A549 (cell line): ENCODE results near the gene MIX23.

Source experiments
- CEBPB ChIP-seq, 2 experiments: fragments of >200 bp in 1 of 2; sonication (Bioruptor Twin) in 1 of 2; formaldehyde crosslinking in 1 of 2; IDR thresholded peaks; 2 replicates each; pipeline ENCODE4 v1.6.1; 2012 to 2016
- CTCF ChIP-seq: fragments of >200 bp; sonication (Bioruptor Twin); formaldehyde crosslinking; IDR thresholded peaks from 3 replicates; pipeline ENCODE4 v1.5.1; 2016
- EP300 ChIP-seq, 2 experiments: fragments of >200 bp; sonication (Bioruptor Twin); formaldehyde crosslinking; IDR thresholded peaks; 2 replicates in 1 of 2; 3 replicates in 1 of 2; pipeline ENCODE4 v1.6.1; 2016 to 2017
- RFX5 ChIP-seq: fragments of 450-650 bp; IDR thresholded peaks from 2 replicates; pipeline ENCODE4 v1.7.1; 2014; ENCODE audit warnings: antibody characterized with exemption, mild to moderate bottlenecking, moderate library complexity
- RNF2 ChIP-seq: fragments of 200-600 bp; sonication (generic); IDR thresholded peaks from 2 replicates; pipeline ENCODE4 v1.6.1; 2016; ENCODE audit warnings: low read depth, mild to moderate bottlenecking, antibody characterized with exemption, moderate library complexity, borderline replicate concordance
- SMC3 ChIP-seq: fragments of >200 bp; sonication (Bioruptor Twin); formaldehyde crosslinking; IDR thresholded peaks from 3 replicates; pipeline ENCODE4 v1.6.1; 2018; ENCODE audit warnings: inconsistent platforms
- ZFP36 ChIP-seq: fragments of 450-650 bp; IDR thresholded peaks from 2 replicates; pipeline ENCODE4 v1.6.1; 2014; ENCODE audit warnings: borderline replicate concordance; ENCODE audit not compliant: partially characterized antibody

DNA sequence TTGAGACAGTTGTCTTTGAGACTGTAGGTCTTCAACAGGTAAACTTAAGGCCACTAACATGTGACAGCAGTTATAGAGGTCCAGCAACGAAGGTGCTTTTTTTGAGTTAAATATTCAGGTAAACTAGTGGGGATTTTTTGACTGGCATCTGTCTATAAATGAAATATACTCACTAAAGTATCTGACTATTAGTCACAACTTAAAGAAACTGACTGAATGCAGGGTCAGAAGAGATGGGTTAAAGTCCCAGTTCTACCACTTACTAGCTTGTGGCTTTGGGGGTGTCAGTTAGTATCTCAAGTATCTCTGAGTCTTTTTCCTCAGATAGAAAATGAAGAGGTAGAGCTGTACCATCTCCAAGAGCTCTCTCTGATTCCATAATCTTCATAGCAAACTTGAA lies 18.0 kb downstream of the MIX23 start:
- no peak for TF ChIP-seq CTCF
- no peak for TF ChIP-seq SMC3
- TF ChIP-seq RFX5 = no peak
- no peak for TF ChIP-seq RNF2
- no peak for TF ChIP-seq EP300 (IDR thresholded peaks at IDR 0.05)
- no peak for TF ChIP-seq CEBPB (IDR thresholded peaks at IDR 0.05)
- TF ChIP-seq ZFP36 = no peak
